OCI-LY3 (cell line): Measurements from ENCODE around the gene ZNRF2.

Experiments
- CTCF ChIP-seq: fragments of 200-600, 300-600 bp; sonication (generic); IDR thresholded peaks from 2 replicates; pipeline ENCODE4 v1.5.1; 2014; ENCODE audit warnings: antibody characterized with exemption, low read length, low read depth
- EZH2phosphoT487 ChIP-seq: fragments of 200-600 bp; shearing (Covaris generic); IDR thresholded peaks from 2 replicates; pipeline ENCODE4 v1.6.1; 2018; ENCODE audit warnings: antibody characterized with exemption, mixed run types, low read depth

- TF ChIP-seq CTCF (no peak), EZH2phosphoT487 (no peak)
Measured at GRCh38 chr7:30309302-30309701, 24.9 kb downstream of the ZNRF2 start.
